Osteocyte (in vitro differentiated cells): Measurements from ENCODE around the gene SCAF1. TPM values are rescaled to one million over a fixed set of nuclear protein-coding genes. Genes with fewer than 3 reads are reported as not detected.

Source experiments
- DNase-seq: peaks from one replicate; pipeline ENCODE4 v3.0.0; 2021; ENCODE audit warnings: mixed read lengths; ENCODE audit not compliant: unreplicated experiment; ENCODE audit errors: extremely low spot score
- H3K27ac Mint-ChIP-seq: one replicate; pipeline ENCODE4 v1.8.0; 2021; ENCODE audit warnings: mild to moderate bottlenecking, mixed read lengths; ENCODE audit not compliant: unreplicated experiment
- H3K27me3 Mint-ChIP-seq: one replicate; pipeline ENCODE4 v1.8.0; 2021; ENCODE audit warnings: mixed read lengths; ENCODE audit not compliant: unreplicated experiment
- H3K36me3 Mint-ChIP-seq: one replicate; pipeline ENCODE4 v1.8.0; 2021; ENCODE audit warnings: mixed read lengths; ENCODE audit not compliant: unreplicated experiment
- H3K4me1 Mint-ChIP-seq: one replicate; pipeline ENCODE4 v1.8.0; 2021; ENCODE audit warnings: mixed read lengths; ENCODE audit not compliant: unreplicated experiment
- H3K4me3 Mint-ChIP-seq: one replicate; pipeline ENCODE4 v1.8.0; 2021; ENCODE audit warnings: mild to moderate bottlenecking, moderate library complexity, mixed read lengths; ENCODE audit not compliant: unreplicated experiment
- H3K9me3 Mint-ChIP-seq: one replicate; pipeline ENCODE4 v1.8.0; 2021; ENCODE audit warnings: mixed read lengths; ENCODE audit not compliant: unreplicated experiment
- CTCF ChIP-seq: fragments of 200-600 bp; sonication (generic); IDR thresholded peaks from 2 replicates; pipeline ENCODE4 v1.5.0; 2021; ENCODE audit warnings: antibody characterized with exemption, mild to moderate bottlenecking, moderate library complexity
- total RNA-seq: library from RNA; stranded (reverse); gene quantifications from 2 replicates; pipeline ENCODE4 v1.2.1, GENCODE V29; 2021

Gene SCAF1
- total RNA-seq, 1 donor from 2014 or later: 81.9 TPM

GRCh38 chr19:49691243-49692146 lies 49.5 kb downstream of the SCAF1 start:
- peaks cover 6% of the 10 kb centered on the region for H3K36me3 Mint-ChIP-seq
- peak overlapping the region; percentile 85 for H3K27ac Mint-ChIP-seq
- DNase-seq: peak; percentile 91
- no peaks in the 10 kb centered on the region for H3K9me3 Mint-ChIP-seq
- H3K4me3 Mint-ChIP-seq: peak overlapping the region; percentile 89
- no peaks in the 10 kb centered on the region for H3K27me3 Mint-ChIP-seq
- H3K4me1 Mint-ChIP-seq: peaks cover 30% of the 10 kb centered on the region
- TF ChIP-seq CTCF: no peak

GRCh38 chr19:49692147-49692506 lies 50.1 kb downstream of the SCAF1 start:
- H3K27me3 Mint-ChIP-seq: no peaks in the 10 kb centered on the region

GRCh38 chr19:49696115-49696514 lies 54.1 kb downstream of the SCAF1 start:
- no peak for DNase-seq
- Mint-ChIP-seq H3K4me3 (no peak overlapping the region), H3K36me3 (peaks cover 8% of the 10 kb centered on the region), H3K4me1 (peaks cover 12% of the 10 kb centered on the region), H3K27me3 (no peaks in the 10 kb centered on the region), H3K27ac (no peak overlapping the region), H3K9me3 (no peaks in the 10 kb centered on the region)
- TF ChIP-seq CTCF: no peak

More at GRCh38 chr19:49692147-49692506, 50.1 kb downstream of the SCAF1 start:
- H3K36me3 Mint-ChIP-seq: peaks cover 8% of the 10 kb centered on the region
- H3K27ac Mint-ChIP-seq: peak overlapping the region; percentile 38
- peaks cover 29% of the 10 kb centered on the region for H3K4me1 Mint-ChIP-seq
- TF ChIP-seq CTCF: no peak
- DNase-seq: no peak
- H3K4me3 Mint-ChIP-seq: peak overlapping the region; percentile 33
- no peaks in the 10 kb centered on the region for H3K9me3 Mint-ChIP-seq

- H3K27me3 Mint-ChIP-seq: no peaks in the 10 kb centered on the region
Observed at GRCh38 chr19:49696865-49697264, 54.9 kb downstream of the SCAF1 start.

More at GRCh38 chr19:49696865-49697264, 54.9 kb downstream of the SCAF1 start:
- Mint-ChIP-seq H3K4me3 (no peak overlapping the region), H3K4me1 (peaks cover 6% of the 10 kb centered on the region), H3K9me3 (no peaks in the 10 kb centered on the region), H3K36me3 (peaks cover 8% of the 10 kb centered on the region), H3K27ac (no peak overlapping the region)
- no peak for TF ChIP-seq CTCF
- no peak for DNase-seq
